ENCODE measurements around the gene RAB11A.

RAB11A gene

DNA sequence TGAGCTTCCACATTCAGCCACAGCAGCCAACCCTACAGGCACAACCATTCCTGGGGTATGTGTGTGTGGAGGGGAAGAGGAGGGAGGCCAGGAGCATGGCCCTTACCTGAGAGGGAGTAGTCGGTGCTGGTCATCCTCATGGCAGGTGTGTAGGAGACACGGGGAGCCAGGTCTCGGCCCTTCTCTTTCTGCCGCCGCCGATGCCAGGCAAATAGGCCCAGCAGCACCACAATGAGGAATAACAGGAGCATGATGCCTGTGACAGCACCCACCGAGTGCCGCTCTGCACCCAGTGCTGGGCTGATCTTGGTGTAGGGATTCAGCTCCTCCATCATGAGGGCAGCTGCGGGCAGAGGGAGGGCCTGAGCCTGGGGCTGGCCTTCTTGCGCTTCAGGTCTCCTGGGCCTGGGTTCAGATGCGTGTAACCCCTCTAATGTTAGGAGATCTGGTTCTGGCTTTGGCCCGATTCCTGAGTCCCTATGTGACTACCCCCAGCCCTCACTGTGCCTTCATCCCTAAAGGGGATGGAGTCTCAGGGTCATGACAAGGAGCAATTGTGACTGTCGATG is 44.4 kb downstream of the RAB11A start:
- TF ChIP-seq, protein P1, sequence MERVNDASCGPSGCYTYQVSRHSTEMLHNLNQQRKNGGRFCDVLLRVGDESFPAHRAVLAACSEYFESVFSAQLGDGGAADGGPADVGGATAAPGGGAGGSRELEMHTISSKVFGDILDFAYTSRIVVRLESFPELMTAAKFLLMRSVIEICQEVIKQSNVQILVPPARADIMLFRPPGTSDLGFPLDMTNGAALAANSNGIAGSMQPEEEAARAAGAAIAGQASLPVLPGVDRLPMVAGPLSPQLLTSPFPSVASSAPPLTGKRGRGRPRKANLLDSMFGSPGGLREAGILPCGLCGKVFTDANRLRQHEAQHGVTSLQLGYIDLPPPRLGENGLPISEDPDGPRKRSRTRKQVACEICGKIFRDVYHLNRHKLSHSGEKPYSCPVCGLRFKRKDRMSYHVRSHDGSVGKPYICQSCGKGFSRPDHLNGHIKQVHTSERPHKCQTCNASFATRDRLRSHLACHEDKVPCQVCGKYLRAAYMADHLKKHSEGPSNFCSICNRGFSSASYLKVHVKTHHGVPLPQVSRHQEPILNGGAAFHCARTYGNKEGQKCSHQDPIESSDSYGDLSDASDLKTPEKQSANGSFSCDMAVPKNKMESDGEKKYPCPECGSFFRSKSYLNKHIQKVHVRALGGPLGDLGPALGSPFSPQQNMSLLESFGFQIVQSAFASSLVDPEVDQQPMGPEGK (CRISPR knock-in tag; IDR thresholded peaks at IDR 0.05; ENCODE audit: borderline replicate concordance) = no peak
- TF ChIP-seq ESRRG (CRISPR knock-in tag; IDR thresholded peaks at IDR 0.05) (no peak), ARNTL (CRISPR knock-in tag; IDR thresholded peaks at IDR 0.05; ENCODE audit: borderline replicate concordance, low read depth) (no peak), OSR1 (CRISPR knock-in tag; IDR thresholded peaks at IDR 0.05) (no peak), ZFP3 (CRISPR knock-in tag; IDR thresholded peaks at IDR 0.05) (no peak), BACH2 (CRISPR knock-in tag; IDR thresholded peaks at IDR 0.05; ENCODE audit: borderline replicate concordance) (no peak), ISL1 (CRISPR knock-in tag; IDR thresholded peaks at IDR 0.05) (no peak)
- TF ChIP-seq, protein P2, sequence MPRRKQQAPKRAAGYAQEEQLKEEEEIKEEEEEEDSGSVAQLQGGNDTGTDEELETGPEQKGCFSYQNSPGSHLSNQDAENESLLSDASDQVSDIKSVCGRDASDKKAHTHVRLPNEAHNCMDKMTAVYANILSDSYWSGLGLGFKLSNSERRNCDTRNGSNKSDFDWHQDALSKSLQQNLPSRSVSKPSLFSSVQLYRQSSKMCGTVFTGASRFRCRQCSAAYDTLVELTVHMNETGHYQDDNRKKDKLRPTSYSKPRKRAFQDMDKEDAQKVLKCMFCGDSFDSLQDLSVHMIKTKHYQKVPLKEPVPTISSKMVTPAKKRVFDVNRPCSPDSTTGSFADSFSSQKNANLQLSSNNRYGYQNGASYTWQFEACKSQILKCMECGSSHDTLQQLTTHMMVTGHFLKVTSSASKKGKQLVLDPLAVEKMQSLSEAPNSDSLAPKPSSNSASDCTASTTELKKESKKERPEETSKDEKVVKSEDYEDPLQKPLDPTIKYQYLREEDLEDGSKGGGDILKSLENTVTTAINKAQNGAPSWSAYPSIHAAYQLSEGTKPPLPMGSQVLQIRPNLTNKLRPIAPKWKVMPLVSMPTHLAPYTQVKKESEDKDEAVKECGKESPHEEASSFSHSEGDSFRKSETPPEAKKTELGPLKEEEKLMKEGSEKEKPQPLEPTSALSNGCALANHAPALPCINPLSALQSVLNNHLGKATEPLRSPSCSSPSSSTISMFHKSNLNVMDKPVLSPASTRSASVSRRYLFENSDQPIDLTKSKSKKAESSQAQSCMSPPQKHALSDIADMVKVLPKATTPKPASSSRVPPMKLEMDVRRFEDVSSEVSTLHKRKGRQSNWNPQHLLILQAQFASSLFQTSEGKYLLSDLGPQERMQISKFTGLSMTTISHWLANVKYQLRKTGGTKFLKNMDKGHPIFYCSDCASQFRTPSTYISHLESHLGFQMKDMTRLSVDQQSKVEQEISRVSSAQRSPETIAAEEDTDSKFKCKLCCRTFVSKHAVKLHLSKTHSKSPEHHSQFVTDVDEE (CRISPR knock-in tag; IDR thresholded peaks at IDR 0.05) = no peak
- TF ChIP-seq, protein P3, sequence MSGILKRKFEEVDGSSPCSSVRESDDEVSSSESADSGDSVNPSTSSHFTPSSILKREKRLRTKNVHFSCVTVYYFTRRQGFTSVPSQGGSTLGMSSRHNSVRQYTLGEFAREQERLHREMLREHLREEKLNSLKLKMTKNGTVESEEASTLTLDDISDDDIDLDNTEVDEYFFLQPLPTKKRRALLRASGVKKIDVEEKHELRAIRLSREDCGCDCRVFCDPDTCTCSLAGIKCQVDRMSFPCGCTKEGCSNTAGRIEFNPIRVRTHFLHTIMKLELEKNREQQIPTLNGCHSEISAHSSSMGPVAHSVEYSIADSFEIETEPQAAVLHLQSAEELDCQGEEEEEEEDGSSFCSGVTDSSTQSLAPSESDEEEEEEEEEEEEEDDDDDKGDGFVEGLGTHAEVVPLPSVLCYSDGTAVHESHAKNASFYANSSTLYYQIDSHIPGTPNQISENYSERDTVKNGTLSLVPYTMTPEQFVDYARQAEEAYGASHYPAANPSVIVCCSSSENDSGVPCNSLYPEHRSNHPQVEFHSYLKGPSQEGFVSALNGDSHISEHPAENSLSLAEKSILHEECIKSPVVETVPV (CRISPR knock-in tag; IDR thresholded peaks at IDR 0.05) = no peak
- no peak for ATAC-seq

DNA sequence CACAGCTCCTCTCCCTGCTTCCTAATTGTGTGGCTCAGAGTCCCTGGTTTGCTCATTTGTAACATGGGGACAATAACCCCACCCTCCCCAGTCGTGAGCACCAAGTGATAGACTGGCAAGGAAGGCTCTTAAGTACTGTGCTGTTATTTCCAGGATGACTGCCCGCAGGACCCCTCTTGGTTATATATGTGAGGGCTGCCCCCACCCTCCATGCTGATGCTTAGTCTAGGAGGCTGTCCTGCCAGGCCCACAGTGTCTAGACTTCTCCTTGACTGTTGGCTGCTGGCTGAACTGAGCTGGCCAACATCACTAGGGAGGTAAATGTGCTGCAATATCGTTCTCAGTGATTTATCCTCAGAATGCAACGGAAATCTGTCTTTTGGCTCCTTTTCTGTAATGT is 45.1 kb downstream of the RAB11A start:
- TF ChIP-seq ARNTL (CRISPR knock-in tag; IDR thresholded peaks at IDR 0.05; ENCODE audit: borderline replicate concordance, low read depth) (no peak), PPARA (CRISPR knock-in tag; IDR thresholded peaks at IDR 0.05; ENCODE audit: borderline replicate concordance) (no peak), ISL1 (CRISPR knock-in tag; IDR thresholded peaks at IDR 0.05) (no peak), TOX (CRISPR knock-in tag; IDR thresholded peaks at IDR 0.05; ENCODE audit: borderline replicate concordance) (no peak), TCF4 (CRISPR knock-in tag; IDR thresholded peaks at IDR 0.05; ENCODE audit: borderline replicate concordance) (no peak), ZNF8 (CRISPR knock-in tag; IDR thresholded peaks at IDR 0.05) (no peak), ESRRG (CRISPR knock-in tag; IDR thresholded peaks at IDR 0.05) (no peak), ZNF565 (CRISPR knock-in tag; conservative IDR thresholded peaks at IDR 0.05; ENCODE audit: low read depth) (no peak), GLIS3 (CRISPR knock-in tag; IDR thresholded peaks at IDR 0.05) (no peak), ZFP3 (CRISPR knock-in tag; IDR thresholded peaks at IDR 0.05) (no peak), SNAI2 (CRISPR knock-in tag; IDR thresholded peaks at IDR 0.05) (no peak), CSDC2 (CRISPR knock-in tag; IDR thresholded peaks at IDR 0.05) (no peak), RARB (CRISPR knock-in tag; IDR thresholded peaks at IDR 0.05) (no peak), ZNF70 (CRISPR knock-in tag; IDR thresholded peaks at IDR 0.05) (no peak), OSR1 (CRISPR knock-in tag; IDR thresholded peaks at IDR 0.05) (no peak), ZC3H10 (CRISPR knock-in tag; IDR thresholded peaks at IDR 0.05) (no peak)
- TF ChIP-seq, protein P4, sequence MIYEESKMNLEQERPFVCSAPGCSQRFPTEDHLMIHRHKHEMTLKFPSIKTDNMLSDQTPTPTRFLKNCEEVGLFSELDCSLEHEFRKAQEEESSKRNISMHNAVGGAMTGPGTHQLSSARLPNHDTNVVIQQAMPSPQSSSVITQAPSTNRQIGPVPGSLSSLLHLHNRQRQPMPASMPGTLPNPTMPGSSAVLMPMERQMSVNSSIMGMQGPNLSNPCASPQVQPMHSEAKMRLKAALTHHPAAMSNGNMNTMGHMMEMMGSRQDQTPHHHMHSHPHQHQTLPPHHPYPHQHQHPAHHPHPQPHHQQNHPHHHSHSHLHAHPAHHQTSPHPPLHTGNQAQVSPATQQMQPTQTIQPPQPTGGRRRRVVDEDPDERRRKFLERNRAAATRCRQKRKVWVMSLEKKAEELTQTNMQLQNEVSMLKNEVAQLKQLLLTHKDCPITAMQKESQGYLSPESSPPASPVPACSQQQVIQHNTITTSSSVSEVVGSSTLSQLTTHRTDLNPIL (CRISPR knock-in tag; IDR thresholded peaks at IDR 0.05; ENCODE audit: low read depth) = no peak
- TF ChIP-seq, protein P5, sequence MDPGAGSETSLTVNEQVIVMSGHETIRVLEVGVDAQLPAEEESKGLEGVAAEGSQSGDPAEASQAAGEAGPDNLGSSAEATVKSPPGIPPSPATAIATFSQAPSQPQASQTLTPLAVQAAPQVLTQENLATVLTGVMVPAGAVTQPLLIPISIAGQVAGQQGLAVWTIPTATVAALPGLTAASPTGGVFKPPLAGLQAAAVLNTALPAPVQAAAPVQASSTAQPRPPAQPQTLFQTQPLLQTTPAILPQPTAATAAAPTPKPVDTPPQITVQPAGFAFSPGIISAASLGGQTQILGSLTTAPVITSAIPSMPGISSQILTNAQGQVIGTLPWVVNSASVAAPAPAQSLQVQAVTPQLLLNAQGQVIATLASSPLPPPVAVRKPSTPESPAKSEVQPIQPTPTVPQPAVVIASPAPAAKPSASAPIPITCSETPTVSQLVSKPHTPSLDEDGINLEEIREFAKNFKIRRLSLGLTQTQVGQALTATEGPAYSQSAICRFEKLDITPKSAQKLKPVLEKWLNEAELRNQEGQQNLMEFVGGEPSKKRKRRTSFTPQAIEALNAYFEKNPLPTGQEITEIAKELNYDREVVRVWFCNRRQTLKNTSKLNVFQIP (CRISPR knock-in tag; IDR thresholded peaks at IDR 0.05; ENCODE audit: borderline replicate concordance, low read depth) = no peak
- TF ChIP-seq, protein P3 (CRISPR knock-in tag; IDR thresholded peaks at IDR 0.05) = no peak
- TF ChIP-seq, protein P2 (CRISPR knock-in tag; IDR thresholded peaks at IDR 0.05) = no peak
- ATAC-seq = no peak

Measured in SK-N-SH treated with all-trans-retinoic acid at 6 μM for 48 hours (cell line).